ENCODE measurements around the gene AHNAK2. TPM values are rescaled to one million over a fixed set of nuclear protein-coding genes. Genes with fewer than 3 reads are reported as not detected.
A peak's percentile ranks its signal among the peaks of the same experiment; 100 is the strongest.

AHNAK2 gene
- total RNA-seq, 1 donor from 2014 or later: 184 TPM

DNA sequence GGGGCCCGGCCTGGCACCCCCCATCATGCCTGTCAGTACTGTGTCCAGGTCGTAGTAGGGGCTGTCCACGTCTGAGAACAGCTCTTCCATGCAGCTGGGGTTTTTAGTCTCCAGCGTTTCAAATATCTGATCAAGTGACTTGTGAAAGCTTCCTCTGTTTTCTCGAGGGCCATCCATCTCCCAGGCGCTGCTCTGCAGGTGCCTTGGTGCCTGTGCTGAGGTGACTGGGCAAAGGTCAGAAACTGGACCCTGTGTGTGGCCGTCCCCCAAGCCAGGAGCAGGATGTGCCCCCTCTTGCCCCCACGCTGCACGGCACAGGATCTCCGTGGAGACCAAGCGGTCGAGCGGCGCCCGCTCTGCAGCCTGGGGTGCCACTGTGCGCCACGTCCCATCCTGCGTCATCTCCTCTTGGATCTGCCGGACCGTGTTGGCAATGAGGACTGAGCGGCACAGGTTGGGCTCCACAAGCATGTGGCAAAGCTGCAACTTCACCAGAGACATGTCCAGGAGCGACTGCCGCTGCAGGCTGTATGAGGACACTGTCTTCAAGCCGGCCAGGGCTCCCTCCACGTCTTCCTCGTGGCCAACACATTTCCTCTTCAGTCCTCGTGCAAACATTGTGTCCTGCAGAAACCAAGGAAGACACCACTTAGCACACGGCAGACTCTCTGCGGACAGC is 33.3 kb upstream of the AHNAK2 start:
- no peak for ATAC-seq

DNA sequence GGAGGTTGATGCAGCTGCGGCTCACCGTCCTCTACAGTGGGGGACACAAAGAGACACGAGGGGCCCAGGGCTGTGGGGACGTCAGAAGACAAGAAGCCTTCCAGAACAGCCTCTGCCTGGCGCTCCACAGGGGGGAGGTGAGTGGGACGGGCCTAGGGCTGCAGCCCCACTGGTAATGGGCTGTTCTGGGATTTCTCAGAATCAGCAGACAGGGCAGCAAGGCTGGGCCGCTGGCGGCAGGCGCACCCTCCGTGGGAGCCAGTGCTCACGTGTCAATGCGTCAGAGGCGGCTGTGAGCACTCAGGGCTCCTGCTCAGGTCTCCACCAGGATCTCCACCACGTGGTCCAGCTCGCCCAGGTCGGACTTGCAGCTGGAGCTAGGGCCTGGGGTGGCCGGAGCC is 32.7 kb upstream of the AHNAK2 start:
- no peak for ATAC-seq

DNA sequence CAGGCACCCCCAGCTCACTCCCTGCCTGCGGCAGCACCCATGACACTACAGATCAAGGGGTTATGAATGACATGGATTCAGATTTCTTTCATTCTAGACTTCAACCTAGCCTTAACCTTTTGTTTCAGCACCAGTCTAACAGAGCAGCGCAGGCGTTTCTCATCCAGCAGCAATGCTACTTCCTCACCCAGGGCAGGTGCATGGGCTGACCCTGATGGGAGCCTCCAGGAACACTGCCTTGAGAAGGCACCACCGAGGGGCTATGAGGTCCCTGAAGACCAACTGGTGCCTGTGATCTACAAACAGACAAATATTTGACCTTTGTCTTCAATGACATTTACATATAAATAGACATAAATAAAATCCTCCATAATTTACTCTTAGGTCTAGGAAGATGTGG is 31.9 kb upstream of the AHNAK2 start:
- ATAC-seq: no peak

DNA sequence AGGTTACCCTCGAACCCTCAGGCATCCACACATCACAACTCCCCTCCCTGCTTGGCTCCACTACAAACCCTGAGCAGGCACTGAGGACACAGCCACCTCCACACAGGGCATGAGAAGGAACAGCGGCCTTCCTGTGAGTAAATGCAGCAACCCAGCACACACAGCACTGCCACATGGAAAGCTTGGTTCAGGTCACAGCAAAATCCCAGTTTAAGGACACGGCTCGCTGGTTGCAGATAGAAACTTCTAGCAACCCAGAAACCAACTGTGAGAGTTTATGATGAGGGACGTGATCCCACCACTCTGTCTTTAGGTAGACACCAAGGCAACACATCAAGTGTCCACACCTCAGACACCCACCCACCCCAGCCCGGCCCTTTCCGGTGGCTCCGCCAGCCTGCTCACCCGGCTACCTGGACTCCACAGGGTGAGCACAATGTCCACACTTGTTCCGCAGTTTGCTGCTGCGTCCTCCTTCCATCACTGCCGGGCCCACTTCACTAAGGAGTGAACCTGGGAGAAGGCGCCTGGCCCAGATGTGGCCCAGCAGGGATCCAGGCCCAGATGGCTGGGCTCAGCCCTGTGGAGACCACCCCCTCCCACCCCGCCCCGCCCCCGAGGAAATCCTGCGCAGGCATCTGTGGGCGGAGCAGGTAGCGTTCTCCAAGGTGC is 29.6 kb upstream of the AHNAK2 start:
- ATAC-seq: no peak

DNA sequence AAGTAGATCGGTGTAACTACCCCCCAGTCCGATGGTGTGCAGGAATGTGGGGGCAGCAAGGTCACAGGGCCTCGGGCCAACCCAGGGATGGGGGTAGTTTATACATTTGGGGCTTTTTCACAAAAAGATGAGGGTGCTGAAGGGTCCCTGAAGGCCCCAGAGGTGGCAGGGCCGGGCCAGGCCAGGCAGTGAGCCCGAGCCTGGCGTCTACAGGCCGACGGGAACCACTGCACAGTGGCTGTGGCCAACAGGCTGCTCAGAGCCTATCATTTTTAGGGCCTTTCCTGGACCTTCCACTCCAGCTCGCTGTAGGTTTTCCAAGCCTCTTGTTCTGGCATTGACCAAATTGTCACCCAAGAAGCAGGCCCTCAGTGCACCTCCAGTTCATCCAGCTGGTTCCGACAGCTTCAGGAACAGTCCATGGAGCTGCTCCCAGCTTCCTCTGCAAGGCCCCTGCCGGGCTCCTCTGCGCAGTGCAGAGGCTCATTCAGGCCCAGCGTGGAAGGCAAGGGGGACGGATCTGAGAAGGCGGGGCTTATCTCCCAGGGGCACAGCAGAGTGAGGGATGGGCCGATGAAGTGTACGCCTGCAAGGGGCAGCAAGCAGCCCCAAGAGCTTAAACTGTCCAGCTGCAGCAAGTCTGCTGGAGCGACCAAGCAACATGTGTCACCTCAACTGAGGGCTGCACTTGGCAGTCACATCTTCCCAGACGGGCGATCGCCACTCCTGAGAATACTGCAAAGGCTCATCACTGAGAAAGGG is 28.8 kb upstream of the AHNAK2 start:
- ATAC-seq: no peak

DNA sequence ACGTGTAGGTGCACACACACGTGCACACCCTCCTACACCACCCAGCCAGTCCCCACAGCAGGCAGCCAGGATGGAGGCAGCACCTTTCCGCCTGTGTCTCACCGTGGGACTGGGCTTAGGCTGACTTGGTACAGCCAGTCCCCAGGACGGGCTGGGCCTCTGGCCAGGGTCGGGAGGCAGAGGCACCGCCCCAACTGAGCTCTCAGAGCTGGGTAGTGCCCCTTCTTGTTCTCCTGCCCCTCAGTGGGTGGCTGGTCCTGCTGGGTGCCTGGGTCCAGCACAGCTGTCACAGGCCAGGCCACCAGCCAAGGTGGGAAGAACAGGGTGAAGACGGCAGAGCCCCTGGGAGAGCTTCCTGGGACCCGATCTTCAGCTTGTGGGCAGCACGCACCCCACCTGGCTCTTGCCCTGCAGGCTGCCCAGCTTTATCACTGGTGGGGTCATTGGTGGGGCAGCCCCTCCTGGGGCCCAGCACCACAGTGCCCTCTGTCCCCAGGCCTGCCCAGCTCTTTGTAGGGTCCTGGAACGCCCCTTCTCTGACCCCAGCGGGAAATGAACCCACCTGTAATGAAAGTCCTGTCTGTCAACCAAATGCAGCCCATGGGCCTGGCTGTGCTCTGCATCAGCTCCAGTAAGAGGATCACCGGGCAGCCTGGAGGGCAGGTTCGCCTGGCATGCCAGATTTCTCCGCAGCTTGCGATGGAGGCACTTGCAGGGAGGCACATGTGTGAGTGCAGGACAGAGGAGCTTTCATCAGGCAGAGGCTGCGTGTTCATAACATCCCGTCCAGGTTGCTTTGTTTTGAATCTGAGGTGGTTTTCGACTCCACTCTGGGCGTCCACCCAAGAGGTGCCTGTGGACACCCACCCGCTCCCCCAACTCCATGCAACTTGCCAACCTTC is 28.0 kb upstream of the AHNAK2 start:
- peak; percentile 35 for ATAC-seq

DNA sequence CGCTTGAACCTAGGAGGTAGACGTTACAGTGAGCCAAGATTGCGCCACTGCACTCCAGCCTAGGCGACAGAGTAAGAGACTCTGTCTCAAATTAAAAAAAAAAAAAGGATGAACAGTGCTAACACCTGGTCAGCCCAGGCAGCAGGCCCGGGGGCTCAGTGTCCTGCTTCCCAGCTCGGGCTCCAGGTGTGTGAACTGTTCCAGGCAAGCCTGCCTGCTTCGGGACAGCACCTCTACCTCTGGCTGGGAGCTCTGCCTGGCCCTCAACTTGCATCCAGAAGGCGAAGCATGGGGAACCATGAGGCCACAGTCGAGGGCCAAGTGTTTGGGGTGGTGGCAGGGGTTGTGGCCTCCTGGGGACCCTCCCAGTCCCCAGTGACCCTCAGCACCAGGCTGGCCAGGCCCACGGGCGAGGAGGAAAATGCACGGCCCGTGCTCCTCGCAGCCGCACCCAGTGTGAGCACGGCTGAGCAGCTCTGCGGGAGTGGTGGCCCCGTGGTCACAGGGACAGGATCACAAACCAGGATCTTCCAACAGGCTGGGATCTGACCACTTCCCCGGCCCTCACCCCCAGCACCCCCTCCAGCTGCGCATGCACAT is 27.3 kb upstream of the AHNAK2 start:
- peak; percentile 40 for ATAC-seq

DNA sequence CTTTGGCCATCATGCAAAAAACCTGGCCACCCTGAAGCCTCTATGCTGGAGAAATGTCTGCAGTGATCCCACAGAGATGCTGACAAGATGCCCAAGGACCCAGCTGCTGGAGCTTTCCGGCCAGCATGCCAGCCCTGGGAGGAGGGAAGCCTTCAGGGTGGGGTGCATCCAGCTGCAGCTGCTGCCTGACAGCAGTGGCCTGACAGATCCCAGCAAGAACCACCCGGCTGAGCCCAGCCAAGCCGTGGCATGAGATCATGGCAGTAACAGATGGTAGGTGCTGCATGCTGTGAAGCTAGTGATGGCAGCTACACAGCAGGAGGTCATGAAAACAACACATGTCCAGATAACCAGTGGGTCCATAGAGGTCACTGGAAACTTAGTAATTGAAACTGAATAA is 21.2 kb upstream of the AHNAK2 start:
- ATAC-seq: no peak

DNA sequence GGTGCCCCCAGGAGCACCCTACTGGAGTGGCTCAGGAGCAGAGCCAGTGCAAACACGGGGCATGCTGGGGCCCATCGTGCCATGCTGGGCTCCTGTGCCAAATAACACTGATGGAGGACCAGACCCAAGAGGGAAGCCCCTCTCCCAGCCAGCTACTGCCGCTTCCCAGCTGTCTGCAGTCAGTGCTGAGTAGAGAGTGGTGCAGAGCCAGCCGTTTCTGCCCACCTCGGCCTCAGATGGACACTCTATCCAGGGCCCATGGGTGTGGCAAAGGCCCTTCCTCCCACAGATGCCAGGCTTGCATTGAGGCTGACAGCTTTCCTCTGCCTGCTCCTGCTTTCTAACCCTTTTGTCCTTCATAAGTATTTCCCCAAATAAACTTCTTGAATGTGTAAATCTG is 20.6 kb upstream of the AHNAK2 start:
- peak; percentile 17 for ATAC-seq

DNA sequence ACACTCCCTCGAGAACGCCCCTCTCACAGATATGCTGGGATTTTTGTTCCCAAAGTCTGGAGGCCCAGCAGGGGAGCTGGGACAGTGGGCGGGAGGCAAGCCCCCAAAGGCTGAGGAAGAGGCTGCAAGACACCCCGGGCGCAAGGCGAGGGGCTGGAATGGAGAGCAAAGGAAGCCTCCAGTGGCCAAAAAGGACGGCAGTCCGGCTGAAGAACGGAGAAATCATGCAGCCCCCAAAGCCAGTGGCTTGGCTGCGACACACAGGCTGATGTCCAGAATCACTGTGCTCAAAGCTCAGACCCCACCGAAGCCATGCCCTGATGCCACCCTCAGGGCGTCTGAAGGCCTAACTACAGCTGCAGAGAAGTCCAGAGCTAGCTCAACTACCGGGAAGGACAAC is 18.3 kb upstream of the AHNAK2 start:
- no peak for ATAC-seq

DNA sequence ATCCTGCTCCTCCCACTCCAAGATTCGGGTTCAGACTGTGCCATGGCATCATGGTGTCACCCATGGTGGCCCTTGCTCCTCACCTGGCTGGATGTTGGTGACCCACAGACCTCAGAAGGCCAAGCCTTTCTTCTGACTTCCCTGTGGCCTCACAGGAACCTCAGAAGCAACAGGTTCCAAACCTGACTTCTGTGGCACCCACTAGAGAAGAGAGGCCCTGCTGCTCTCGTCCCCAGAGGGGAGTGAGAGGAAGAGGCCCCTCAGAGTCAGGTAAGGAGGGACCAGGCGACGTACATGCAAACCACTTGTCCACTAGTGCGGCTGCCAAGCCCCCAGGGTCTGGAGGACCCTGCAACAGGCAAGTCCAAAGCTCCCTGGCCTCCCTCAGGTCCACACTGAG is 17.9 kb upstream of the AHNAK2 start:
- no peak for ATAC-seq

DNA sequence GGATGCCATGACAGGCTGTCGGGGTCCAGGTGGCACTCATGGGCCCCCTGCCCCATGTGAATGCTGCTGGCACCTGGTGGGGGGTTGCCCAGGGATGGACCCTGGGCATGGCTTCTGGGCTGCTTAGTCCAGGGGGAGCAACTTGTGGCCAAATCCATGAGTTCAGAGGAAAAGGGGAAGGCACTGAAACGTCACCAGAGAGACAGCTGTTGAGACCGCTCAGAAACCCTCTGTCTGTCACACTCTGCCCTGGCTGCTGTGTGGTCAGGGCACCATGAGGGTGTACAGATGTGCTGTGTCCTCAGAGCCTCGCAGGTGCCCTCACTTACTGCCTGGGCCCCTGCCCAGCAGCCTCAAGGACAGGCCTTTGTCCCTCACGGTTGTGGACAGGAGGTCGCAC is 16.8 kb upstream of the AHNAK2 start:
- no peak for ATAC-seq

DNA sequence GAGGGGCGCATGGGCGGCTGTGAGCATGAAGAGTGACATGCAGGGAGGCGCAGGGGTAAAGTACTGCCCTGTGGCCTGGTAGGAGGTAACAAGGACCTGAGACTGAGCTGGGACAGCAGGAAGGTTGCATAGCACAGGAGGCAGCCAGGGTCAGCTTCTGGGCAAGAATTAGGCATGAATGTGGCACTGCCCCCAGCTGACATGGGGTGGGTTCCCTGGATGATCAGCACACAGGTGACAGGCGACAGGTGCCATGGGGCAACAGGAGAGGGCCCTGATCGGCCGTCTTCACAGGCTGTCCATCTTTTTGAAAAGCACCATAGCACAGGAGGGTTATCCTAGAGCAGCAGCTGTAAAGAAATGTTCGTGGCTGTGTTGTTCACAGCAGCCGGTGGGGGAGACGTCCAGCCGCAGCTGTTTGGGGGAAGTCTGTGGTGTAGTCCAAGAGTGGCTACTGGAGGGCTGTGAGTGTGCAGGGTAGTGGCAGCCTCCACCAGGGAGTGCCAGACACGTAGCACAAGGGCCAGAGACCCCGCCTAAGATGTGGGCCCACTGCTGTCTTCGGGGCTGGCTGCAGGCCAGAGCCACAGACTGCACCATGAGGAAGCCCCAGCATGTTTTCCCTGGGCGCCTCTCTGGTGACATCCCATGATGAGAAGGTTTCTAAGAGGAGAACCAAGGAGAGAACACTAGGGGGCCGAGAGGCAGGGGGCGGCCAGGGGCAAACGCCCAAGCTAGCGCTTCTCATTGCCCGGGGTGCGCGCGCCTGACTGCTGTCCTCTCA is 15.8 kb upstream of the AHNAK2 start:
- no peak for ATAC-seq

DNA sequence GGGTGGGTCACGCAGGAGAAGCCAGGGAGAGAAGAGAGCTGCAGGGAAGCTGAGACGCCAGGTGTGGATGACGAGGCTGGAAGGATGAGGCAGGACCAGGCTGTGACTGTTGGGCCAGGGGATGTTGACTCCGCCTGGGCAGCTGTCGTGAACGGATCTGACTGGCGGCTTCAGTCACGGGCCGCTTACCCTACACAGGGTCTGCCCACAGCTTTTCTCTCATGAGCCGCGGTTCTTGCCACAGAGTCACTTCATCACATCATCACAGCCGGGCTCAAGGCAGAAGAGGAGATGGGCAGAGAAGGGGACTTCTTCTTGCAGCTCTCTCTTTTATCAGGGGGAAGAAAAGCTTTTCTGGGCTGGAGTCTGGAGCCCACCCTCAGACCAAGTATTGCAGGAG is 15.1 kb upstream of the AHNAK2 start:
- ATAC-seq: no peak

DNA sequence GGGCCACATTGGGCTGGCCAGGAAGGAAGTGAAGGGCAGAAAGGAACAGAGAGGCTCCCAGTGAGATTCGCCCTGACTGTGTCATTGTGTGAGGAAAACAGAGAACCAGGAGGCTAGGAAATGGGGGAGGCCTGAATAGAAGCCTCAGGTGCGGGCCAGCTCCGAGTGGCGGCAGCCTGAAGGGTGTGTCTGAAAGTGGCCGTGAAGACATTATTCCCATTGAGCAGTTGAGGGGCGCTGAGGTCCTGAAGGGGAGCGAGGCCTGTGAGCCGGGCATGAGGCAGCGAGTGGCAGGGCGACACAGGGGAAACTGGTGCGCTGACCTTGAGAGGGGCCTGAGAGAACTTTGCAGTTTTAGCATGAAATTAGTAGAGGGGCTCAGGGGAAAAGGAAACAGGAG is 14.3 kb upstream of the AHNAK2 start:
- ATAC-seq: no peak

DNA sequence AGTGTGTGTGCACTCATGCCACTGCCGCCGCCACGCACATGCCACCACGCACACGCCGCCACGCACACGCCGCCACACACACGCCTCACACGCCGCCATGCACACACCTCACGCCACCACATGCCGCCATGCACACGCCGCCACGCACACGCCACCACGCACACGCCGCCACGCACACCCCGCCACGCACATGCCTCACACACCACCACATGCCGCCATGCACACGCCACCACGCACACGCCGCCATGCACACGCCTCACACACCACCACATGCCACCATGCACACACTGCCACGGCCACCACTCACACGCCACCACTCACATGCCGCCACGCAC is 13.7 kb upstream of the AHNAK2 start:
- no peak for ATAC-seq

DNA sequence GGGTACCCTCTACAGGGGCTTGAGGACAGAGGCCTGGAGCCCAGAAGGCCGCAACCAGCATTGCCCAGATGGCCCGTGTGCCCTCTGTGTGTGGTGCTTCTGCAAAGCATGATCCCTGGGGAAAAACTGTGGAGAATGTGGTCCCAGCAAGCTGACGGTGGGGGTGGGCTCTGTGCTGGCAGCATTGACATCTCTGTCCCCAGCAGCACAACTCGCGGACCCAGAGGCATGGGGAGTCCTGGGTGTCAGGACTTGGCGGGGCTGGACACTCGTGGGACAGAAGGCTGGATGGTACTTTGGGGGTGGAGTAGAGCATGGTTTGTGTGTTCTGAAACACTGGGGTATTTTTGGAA is 11.8 kb upstream of the AHNAK2 start:
- no peak for ATAC-seq

DNA sequence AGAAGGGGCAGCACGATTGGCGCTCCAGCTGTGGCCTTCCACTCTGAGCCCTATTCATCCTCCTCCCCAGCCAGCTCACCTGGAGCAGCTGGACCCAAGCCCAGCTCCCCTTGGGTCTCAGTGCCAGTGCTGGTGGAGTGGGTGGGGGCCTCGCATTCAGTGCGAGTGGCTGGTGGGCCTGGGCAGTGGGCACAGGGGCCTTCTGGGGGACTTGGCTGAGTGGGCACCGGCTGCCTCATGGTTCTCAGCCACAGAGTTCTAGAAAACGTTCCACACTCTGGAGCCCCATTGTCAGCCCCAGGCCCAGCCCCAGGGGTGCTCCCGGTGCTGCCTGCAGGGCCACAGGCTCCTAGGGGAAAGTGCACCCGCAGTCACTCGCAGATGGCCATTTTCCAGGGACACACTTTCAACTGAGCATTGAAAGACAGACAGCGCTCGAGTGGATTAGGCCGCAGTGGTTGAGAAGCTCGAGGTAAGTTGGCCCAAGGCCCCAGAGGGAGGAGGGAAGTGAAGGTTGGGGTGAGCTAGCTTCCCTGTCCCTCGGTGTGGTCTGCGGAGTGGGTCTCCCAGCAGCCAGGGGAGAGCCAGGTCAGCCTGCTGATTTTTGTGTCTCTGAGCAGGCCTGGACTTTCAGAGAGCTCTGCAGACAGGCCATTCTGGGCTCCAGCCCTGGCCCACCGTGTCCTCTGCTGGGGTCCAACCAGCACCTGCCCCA is 11.2 kb upstream of the AHNAK2 start:
- ATAC-seq: no peak

DNA sequence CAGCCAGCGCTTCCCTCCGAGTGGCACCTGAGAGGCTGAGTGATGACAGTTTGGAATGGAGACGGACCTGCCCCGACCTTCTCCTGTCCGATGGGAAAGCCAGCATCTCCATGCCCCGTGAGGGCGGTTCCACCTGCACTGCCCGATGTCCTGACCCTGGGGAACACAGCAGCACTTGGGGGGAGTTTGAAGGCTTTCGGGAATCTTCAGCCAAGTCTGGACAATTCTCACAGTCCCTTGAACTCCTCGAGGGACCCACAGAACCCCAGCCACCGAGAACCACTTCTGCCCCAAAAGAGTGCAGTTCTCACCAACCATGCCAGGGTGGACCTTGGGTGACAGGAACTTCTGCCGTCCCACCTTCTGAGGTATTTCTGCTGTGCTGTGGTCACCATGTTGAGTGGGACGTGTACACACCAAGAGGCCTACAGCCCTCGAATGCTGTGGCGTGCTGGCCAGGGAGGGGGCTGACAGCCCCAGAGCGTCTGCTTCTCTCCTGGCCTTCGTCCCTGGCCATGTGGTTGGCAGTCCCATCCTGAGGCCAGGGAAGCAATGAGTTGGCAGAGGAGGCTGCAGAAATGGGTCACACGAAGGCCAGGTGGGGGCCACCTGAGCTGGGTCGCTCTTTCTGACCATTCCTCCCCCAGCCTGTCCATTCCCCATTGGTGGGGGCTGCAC is 8.5 kb upstream of the AHNAK2 start:
- ATAC-seq: peak; percentile 1

DNA sequence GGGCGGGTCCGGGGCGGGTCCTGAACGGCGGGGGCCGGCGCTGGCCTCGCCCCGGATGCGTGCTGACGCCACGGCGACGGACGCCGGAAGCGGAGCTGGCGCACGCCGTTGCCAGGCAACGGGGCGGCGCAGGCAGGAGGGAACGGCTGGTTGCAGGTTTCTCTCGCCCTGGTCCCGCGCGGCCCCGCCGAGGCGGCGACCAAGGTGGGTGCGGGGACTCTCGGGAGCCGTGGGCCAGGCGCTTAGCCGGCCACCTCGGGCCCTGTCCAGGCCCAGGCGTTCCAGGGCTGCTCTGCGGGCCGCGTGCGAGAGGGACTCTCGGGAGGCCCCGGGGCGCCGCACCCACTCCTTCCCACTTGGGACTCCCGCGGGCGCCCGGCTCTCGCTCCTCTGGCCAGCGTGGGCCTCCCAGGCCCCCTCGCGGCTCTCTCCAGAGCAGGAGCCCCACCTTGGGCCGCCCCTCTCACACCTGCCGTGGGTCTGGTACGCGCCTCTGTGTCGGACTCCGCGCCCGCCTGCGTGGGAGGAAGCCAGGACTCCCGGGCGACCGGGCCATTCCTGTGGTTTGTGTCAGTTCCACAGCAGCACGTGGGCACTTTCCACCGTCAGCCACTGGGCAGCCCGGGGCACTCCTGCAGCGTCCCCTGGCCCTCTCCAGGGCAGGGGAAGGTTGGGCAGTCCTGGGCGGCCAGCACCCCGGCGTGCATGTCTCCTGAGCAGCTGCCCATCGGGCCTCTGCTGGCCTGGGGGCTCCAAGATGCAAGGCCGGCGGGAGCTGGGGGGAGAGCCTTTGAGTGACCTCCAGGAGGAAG is 7.7 kb upstream of the AHNAK2 start, which contains the start of gene CLBA1:
CLBA1 (plus strand) TSS at position 114 of the 812 bp plus-strand sequence; CDS start at position 758, 644 bp downstream.
- peak; percentile 89 for ATAC-seq
